GM12878 (cell line): Measurements from ENCODE around the gene FERMT2. TPM values are rescaled to one million over a fixed set of nuclear protein-coding genes. Genes with fewer than 3 reads are reported as not detected.

ENCODE experiments used
- ATAC-seq: fragments of 200-7000 bp; cut with Tn5 transposase; 3 replicates; pipeline ENCODE4 v1.9.1; 2020; ENCODE audit warnings: mild to moderate bottlenecking, moderate library complexity
- BruUV-seq: library from RNA; stranded (reverse); fragments of 400-500 nt; replicated peaks from 2 replicates; lab custom pipeline; 2021; lab: Mats Ljungman, UMichigan
- CTCF ChIA-PET: fragments of 300-600 bp; sonication (Branson Sonifier 250); formaldehyde crosslinking; extraction: SDS; loops from one replicate; lab custom pipeline; 2021; ENCODE audit warnings: inconsistent platforms; lab: Yijun Ruan, JAX
- POLR2A ChIA-PET: fragments of 350-600 bp; formaldehyde crosslinking; extraction: SDS; loops from one replicate; lab custom pipeline; 2021; ENCODE audit warnings: inconsistent platforms; lab: Charles Lee
- RAD21 ChIA-PET: fragments of 300-600 bp; sonication (Branson Sonifier 250); formaldehyde crosslinking; loops from one replicate; lab custom pipeline; 2023; ENCODE audit warnings: antibody characterized with exemption; ENCODE audit not compliant: unreplicated experiment; lab: Charles Lee
- SMC1A ChIA-PET: fragments of 300-600 bp; sonication (Branson Sonifier 250); formaldehyde crosslinking; loops from one replicate; lab custom pipeline; 2023; ENCODE audit not compliant: unreplicated experiment, uncharacterized antibody; lab: Charles Lee
- DNase-seq: peaks from one replicate; pipeline ENCODE4 v3.0.0-alpha.2; 2011; ENCODE audit warnings: low read depth, low spot score
- FAIRE-seq: peaks from 3 replicates; lab custom pipeline; 2011; peaks lifted over from hg19 to GRCh38; lab: Jason Lieb, UNC
- H2AFZ ChIP-seq: 2 replicates; pipeline ENCODE4 v1.6.0; 2011; ENCODE audit warnings: low read depth, low read length, control low read depth; ENCODE audit not compliant: control insufficient read depth
- H3K27ac ChIP-seq: 2 replicates; pipeline ENCODE4 v1.5.1; 2011; ENCODE audit warnings: control low read depth; ENCODE audit not compliant: control insufficient read depth, insufficient read depth
- H3K27me3 ChIP-seq, 2 experiments: replicated peaks in 1 of 2; 2 replicates each; pipeline versions ENCODE4 v1.6.0 to v1.6.1; 2011; ENCODE audit warnings: low read length in 1 of 2; ENCODE audit not compliant: control insufficient read depth in 2 of 2, insufficient read depth in 2 of 2
- H3K36me3 ChIP-seq, 2 experiments: 2 replicates each; pipeline ENCODE4 v1.5.1; 2011; ENCODE audit warnings: low read length in 1 of 2; ENCODE audit not compliant: control insufficient read depth in 2 of 2, insufficient read depth in 2 of 2
- H3K4me1 ChIP-seq: 2 replicates; pipeline ENCODE4 v1.6.1; 2011; ENCODE audit warnings: mild to moderate bottlenecking, low read length, moderate library complexity, mixed read lengths; ENCODE audit not compliant: control insufficient read depth, insufficient read depth
- H3K4me2 ChIP-seq: 2 replicates; pipeline ENCODE4 v1.6.0; 2011; ENCODE audit warnings: control low read depth; ENCODE audit not compliant: control insufficient read depth, insufficient read depth
- H3K4me3 ChIP-seq: fragments of 200-600 bp; sonication (generic); 2 replicates; pipeline ENCODE4 v1.5.1; 2016
- H3K79me2 ChIP-seq: 2 replicates; pipeline ENCODE4 v1.6.0; 2011; ENCODE audit warnings: low read length; ENCODE audit not compliant: control insufficient read depth, insufficient read depth
- H3K9ac ChIP-seq: 2 replicates; pipeline ENCODE4 v1.8.0; 2011; ENCODE audit warnings: low read length, control low read depth, mixed read lengths; ENCODE audit not compliant: control insufficient read depth, insufficient read depth
- H3K9me3 ChIP-seq: replicated peaks from 3 replicates; pipeline ENCODE4 v1.5.1; 2011; ENCODE audit warnings: mild to moderate bottlenecking, low read length; ENCODE audit not compliant: control insufficient read depth, insufficient read depth
- H4K20me1 ChIP-seq: 2 replicates; pipeline ENCODE4 v1.6.0; 2011; ENCODE audit not compliant: control insufficient read depth, insufficient read depth
- BMI1 ChIP-seq: fragments of 450-650 bp; IDR thresholded peaks from 2 replicates; pipeline ENCODE4 v1.6.1; 2016; ENCODE audit warnings: mild to moderate bottlenecking, moderate library complexity, borderline replicate concordance
- CBX5 ChIP-seq: sonication (generic); IDR thresholded peaks from 2 replicates; pipeline ENCODE4 v1.6.1; 2016; ENCODE audit warnings: low read depth, moderate library complexity, mild to moderate bottlenecking, inconsistent platforms
- CHD2 ChIP-seq: IDR thresholded peaks from 2 replicates; pipeline ENCODE4 v1.6.1; 2011; ENCODE audit warnings: low read depth, low read length, improper control_type of control experiment, borderline replicate concordance
- DPF2 ChIP-seq: fragments of 450-650 bp; IDR thresholded peaks from 2 replicates; pipeline ENCODE4 v1.6.1; 2017; ENCODE audit warnings: mild to moderate bottlenecking
- EZH2 ChIP-seq: IDR thresholded peaks from 2 replicates; pipeline ENCODE4 v1.6.1; 2012; ENCODE audit warnings: low read depth, mild to moderate bottlenecking, control low read depth, inconsistent platforms, low read length, borderline replicate concordance; ENCODE audit not compliant: control insufficient read depth
- MXI1 ChIP-seq: fragments of 150-350 bp; IDR thresholded peaks from 2 replicates; pipeline ENCODE4 v1.6.1; 2011; ENCODE audit warnings: low read depth, mild to moderate bottlenecking, inconsistent platforms, low read length, improper control_type of control experiment
- MYB ChIP-seq: fragments of 150-350 bp; IDR thresholded peaks from 2 replicates; pipeline ENCODE4 v1.6.1; 2014; ENCODE audit warnings: mild to moderate bottlenecking, low read depth, low read length, borderline replicate concordance
- NFXL1 ChIP-seq: fragments of 450-650 bp; IDR thresholded peaks from 2 replicates; pipeline ENCODE4 v1.6.1; 2017; ENCODE audit warnings: antibody characterized with exemption, mild to moderate bottlenecking, borderline replicate concordance
- NR2C2 ChIP-seq: IDR thresholded peaks from 2 replicates; pipeline ENCODE4 v1.6.1; 2011; ENCODE audit warnings: borderline replicate concordance, low read depth; ENCODE audit not compliant: control insufficient read depth, insufficient read length
- POLR2A ChIP-seq: IDR thresholded peaks from 2 replicates; pipeline ENCODE4 v1.6.1; 2011; ENCODE audit warnings: low read depth, mild to moderate bottlenecking, low read length
- POLR2AphosphoS5 ChIP-seq: IDR thresholded peaks from 2 replicates; pipeline ENCODE4 v1.6.1; 2011; ENCODE audit warnings: mild to moderate bottlenecking, low read length, inconsistent platforms
- WGBS: methylation state at CpG from one replicate; pipeline ENCODE4 v1.1.6; 2016; ENCODE audit warnings: low lambda C conversion rate; ENCODE audit not compliant: insufficient replicate concordance, insufficient coverage; ENCODE audit errors: missing lambda C conversion rate; 5-methylcytosine and 5-hydroxymethylcytosine counted together
- in situ Hi-C: fragments of 300-500 bp; cut with MboI; formaldehyde crosslinking; loops from 9 replicates; pipeline ENCODE4 v1.14.3; 2018; ENCODE audit warnings: mixed read lengths
- intact Hi-C: fragments of 100-400 bp; cut with micrococcal nuclease; formaldehyde crosslinking; loops from one replicate; pipeline ENCODE4 v1.14.2; 2022; ENCODE audit not compliant: unreplicated experiment
- polyA plus RNA-seq, 11 experiments: library from polyadenylated mRNA; depleted of rRNA in 4 of 11; unstranded in 6 of 11; stranded (reverse) in 5 of 11; fragments of >200 nt; fragmentation: Nextera tagmentation in 4 of 11; fragmentation: Illumina TruSeq in 1 of 11; extraction: Ambion mirVana in 4 of 11; extraction: Trizol in 1 of 11; gene quantifications; 1 replicate in 1 of 11; 2 replicates in 10 of 11; pipeline versions ENCODE4 v1.2.1 to v1.2.3, GENCODE V29; 2011 to 2016; ENCODE audit warnings: inconsistent platforms in 2 of 11, missing spikeins in 2 of 11, low read depth in 1 of 11
- total RNA-seq, 4 experiments: library from RNA; depleted of rRNA in 3 of 4; stranded (reverse); fragments of >200 nt in 3 of 4; fragmentation: Illumina TruSeq in 1 of 4; extraction: Trizol in 1 of 4; gene quantifications; 2 replicates each; pipeline versions ENCODE4 v1.2.1 to v1.2.3, GENCODE V29; 2013 to 2021
- TF ChIP-seq, protein P1 (sequence below): IDR thresholded peaks from 2 replicates; pipeline ENCODE4 v1.6.1; 2012; ENCODE audit warnings: improper control_type of control experiment, low read depth, low read length; ENCODE audit not compliant: insufficient replicate concordance

FERMT2 gene
- total and polyA plus RNA-seq, 10 of the 15 experiments (the other 5 are each of a cell fraction or from before 2014, with no cell fraction given) = 4.9 to 35.5 (median 19.5) TPM

DNA sequence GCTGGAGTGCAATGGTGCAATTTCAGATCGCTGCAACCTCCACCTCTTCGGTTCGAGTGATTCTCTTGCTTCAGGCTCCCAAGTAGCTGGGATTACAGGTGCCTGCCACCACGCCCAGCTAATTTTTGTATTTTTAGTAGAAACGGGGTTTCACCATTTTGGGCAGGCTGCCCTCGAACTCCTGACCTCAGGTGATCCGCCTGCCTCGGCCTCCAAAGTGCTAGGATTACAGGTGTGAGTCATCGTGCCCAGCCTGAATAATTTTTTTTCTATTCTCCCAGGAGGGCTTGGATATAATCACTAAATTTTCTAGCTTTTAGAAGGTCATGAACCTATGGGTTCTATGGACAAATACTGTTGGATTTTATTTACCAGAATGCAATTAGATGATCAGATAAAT is 114.8 kb downstream of the FERMT2 start:
- in situ Hi-C loops = no loop called here
- FAIRE-seq = no peak
- ChIA-PET SMC1A (interaction anchor here (1.3 to 2.4 kb wide), 2 partner anchors 11 to 125 kb away, joined by 5 to 11 read pairs; no protein-coding TSS in a partner anchor), POLR2A (no interaction called here), RAD21 (no interaction called here)
- Histone ChIP-seq H3K4me2 (no peak overlapping the region), H3K36me3 (no peaks in the 10 kb centered on the region), H3K4me1 (no peaks in the 10 kb centered on the region), H3K27ac (no peak overlapping the region), H3K79me2 (no peaks in the 10 kb centered on the region), H3K9ac (no peak overlapping the region), H3K4me3 (no peak overlapping the region)
- no peak for DNase-seq
- no TSS peak for BruUV-seq
- 59% methylated on average over 9 of the region's 9 CpGs for WGBS
- intact Hi-C loops = no loop called here
- TF ChIP-seq MYB = no peak
- TF ChIP-seq DPF2 = no peak
- TF ChIP-seq NFXL1 = no peak
- TF ChIP-seq MXI1 = no peak
- no peak for TF ChIP-seq POLR2AphosphoS5
- TF ChIP-seq POLR2A = no peak
- no peak for TF ChIP-seq CBX5
- TF ChIP-seq, protein P1, sequence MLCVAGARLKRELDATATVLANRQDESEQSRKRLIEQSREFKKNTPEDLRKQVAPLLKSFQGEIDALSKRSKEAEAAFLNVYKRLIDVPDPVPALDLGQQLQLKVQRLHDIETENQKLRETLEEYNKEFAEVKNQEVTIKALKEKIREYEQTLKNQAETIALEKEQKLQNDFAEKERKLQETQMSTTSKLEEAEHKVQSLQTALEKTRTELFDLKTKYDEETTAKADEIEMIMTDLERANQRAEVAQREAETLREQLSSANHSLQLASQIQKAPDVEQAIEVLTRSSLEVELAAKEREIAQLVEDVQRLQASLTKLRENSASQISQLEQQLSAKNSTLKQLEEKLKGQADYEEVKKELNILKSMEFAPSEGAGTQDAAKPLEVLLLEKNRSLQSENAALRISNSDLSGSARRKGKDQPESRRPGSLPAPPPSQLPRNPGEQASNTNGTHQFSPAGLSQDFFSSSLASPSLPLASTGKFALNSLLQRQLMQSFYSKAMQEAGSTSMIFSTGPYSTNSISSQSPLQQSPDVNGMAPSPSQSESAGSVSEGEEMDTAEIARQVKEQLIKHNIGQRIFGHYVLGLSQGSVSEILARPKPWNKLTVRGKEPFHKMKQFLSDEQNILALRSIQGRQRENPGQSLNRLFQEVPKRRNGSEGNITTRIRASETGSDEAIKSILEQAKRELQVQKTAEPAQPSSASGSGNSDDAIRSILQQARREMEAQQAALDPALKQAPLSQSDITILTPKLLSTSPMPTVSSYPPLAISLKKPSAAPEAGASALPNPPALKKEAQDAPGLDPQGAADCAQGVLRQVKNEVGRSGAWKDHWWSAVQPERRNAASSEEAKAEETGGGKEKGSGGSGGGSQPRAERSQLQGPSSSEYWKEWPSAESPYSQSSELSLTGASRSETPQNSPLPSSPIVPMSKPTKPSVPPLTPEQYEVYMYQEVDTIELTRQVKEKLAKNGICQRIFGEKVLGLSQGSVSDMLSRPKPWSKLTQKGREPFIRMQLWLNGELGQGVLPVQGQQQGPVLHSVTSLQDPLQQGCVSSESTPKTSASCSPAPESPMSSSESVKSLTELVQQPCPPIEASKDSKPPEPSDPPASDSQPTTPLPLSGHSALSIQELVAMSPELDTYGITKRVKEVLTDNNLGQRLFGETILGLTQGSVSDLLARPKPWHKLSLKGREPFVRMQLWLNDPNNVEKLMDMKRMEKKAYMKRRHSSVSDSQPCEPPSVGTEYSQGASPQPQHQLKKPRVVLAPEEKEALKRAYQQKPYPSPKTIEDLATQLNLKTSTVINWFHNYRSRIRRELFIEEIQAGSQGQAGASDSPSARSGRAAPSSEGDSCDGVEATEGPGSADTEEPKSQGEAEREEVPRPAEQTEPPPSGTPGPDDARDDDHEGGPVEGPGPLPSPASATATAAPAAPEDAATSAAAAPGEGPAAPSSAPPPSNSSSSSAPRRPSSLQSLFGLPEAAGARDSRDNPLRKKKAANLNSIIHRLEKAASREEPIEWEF = no peak
- no peak for TF ChIP-seq BMI1
- TF ChIP-seq CHD2 = no peak
- no peak for TF ChIP-seq NR2C2
- TF ChIP-seq EZH2 = no peak
- TF ChIP-seq, all 136 proteins: peak for 0
- CTCF ChIA-PET = interaction anchor here (0.7 kb wide), 1 partner anchor 24 kb away, joined by 3 read pairs; no protein-coding TSS in a partner anchor
- no peak for ATAC-seq
- Histone ChIP-seq H4K20me1 (no peaks in the 10 kb centered on the region), H3K9me3 (no peaks in the 10 kb centered on the region), H3K27me3 (no peaks in the 10 kb centered on the region), H2AFZ (no peak overlapping the region)
